Large intestine (tissue), 3 donors: Measurements from ENCODE around the gene PCK1. TPM values are rescaled to one million over a fixed set of nuclear protein-coding genes. Genes with fewer than 3 reads are reported as not detected.

Source experiments
- DNase-seq, 2 donors: peaks; one replicate each; pipeline versions ENCODE4 v3.0.0 to v3.0.0-alpha.2; 2013
- H3K27ac ChIP-seq: one replicate; pipeline ENCODE4 v1.5.1; 2013; ENCODE audit warnings: low read length
- H3K27me3 ChIP-seq: 2 replicates; pipeline ENCODE4 v1.6.1; 2013; ENCODE audit warnings: low read length; ENCODE audit not compliant: control insufficient read depth, insufficient read depth
- H3K36me3 ChIP-seq: 2 replicates; pipeline ENCODE4 v1.6.1; 2013; ENCODE audit warnings: low read length; ENCODE audit not compliant: control insufficient read depth, insufficient read depth
- H3K4me1 ChIP-seq: one replicate; pipeline ENCODE4 v1.6.1; 2013; ENCODE audit warnings: low read length; ENCODE audit not compliant: control insufficient read depth, insufficient read depth
- H3K4me3 ChIP-seq: one replicate; pipeline ENCODE4 v1.5.1; 2013; ENCODE audit warnings: low read length
- H3K9me3 ChIP-seq: one replicate; pipeline ENCODE4 v1.6.1; 2013; ENCODE audit warnings: mild to moderate bottlenecking, low read depth, low read length, moderate library complexity; ENCODE audit not compliant: control insufficient read depth
- WGBS: methylation state at CpG from one replicate; pipeline ENCODE4 v1.1.5; 2013; ENCODE audit warnings: low lambda C conversion rate; ENCODE audit not compliant: insufficient coverage; 5-methylcytosine and 5-hydroxymethylcytosine counted together
- polyA plus RNA-seq: library from polyadenylated mRNA; unstranded; fragments of 120-200 nt; gene quantifications from one replicate; pipeline ENCODE4 v1.2.1, GENCODE V29; 2013

PCK1 gene
- polyA plus RNA-seq, 1 donor = 13.3 TPM

GRCh38 chr20:57616143-57616951, 55.4 kb downstream of the PCK1 start:
- Histone ChIP-seq H3K9me3 (no peaks in the 10 kb centered on the region), H3K27me3 (no peaks in the 10 kb centered on the region), H3K27ac (no peak overlapping the region), H3K4me3 (no peak overlapping the region), H3K36me3 (no peaks in the 10 kb centered on the region), H3K4me1 (peaks cover 7% of the 10 kb centered on the region)
- DNase-seq = no peak
- WGBS = no CpG with 5 or more reads among the region's 20 CpGs

GRCh38 chr20:57617079-57617795, 56.3 kb downstream of the PCK1 start:
- no peak overlapping the region for H3K27ac ChIP-seq
- DNase-seq = no peak

More at GRCh38 chr20:57617079-57617795, 56.3 kb downstream of the PCK1 start:
- peaks cover 7% of the 10 kb centered on the region for H3K4me1 ChIP-seq
- H3K4me3 ChIP-seq = no peak overlapping the region
- no peaks in the 10 kb centered on the region for H3K9me3 ChIP-seq
- H3K27me3 ChIP-seq = no peaks in the 10 kb centered on the region
- no CpG with 5 or more reads among the region's 6 CpGs for WGBS
- no peaks in the 10 kb centered on the region for H3K36me3 ChIP-seq

Other genes starting within 250 kb of the PCK1 start
- gene SPO11, start 231.3 kb upstream of the PCK1 start, polyA plus RNA-seq = not detected
- gene RAE1, start 209.9 kb upstream of the PCK1 start, polyA plus RNA-seq = 34.4 TPM
- gene RBM38, start 169.7 kb upstream of the PCK1 start, polyA plus RNA-seq = 19.7 TPM
- 0.03 TPM for gene CTCFL, start 36.0 kb upstream of the PCK1 start, polyA plus RNA-seq
- gene ZBP1, start 59.3 kb downstream of the PCK1 start, polyA plus RNA-seq = 0.40 TPM
- 18.9 TPM for gene PMEPA1, start 148.9 kb downstream of the PCK1 start, polyA plus RNA-seq